GF-D8 (cell line): ENCODE data around the gene FBLIM1.
"Not testable (repeated sequence)": the region's sequence is repeated elsewhere in the genome, so short reads cannot be mapped to it uniquely, and the experiment has no call there.

ENCODE experiments used
- DNase-seq: peaks from one replicate; lab custom pipeline; 2025; lab: John Stamatoyannopoulos, UW

The FBLIM1 gene

GRCh38 chr1:15768388-15768787 is 9.8 kb downstream of the FBLIM1 start:
- no peak for DNase-seq

GRCh38 chr1:15770313-15770962 is 11.8 kb downstream of the FBLIM1 start:
- no peak for DNase-seq

- no peak for DNase-seq
Measured at GRCh38 chr1:15771836-15772515, 13.4 kb downstream of the FBLIM1 start.

GRCh38 chr1:15775706-15776105 is 17.1 kb downstream of the FBLIM1 start:
- DNase-seq = no peak

- DNase-seq = no peak
Measured at GRCh38 chr1:15777909-15778707, 19.5 kb downstream of the FBLIM1 start.

GRCh38 chr1:15785683-15786082 is 27.1 kb downstream of the FBLIM1 start:
- DNase-seq = no peak

GRCh38 chr1:15786581-15786980 is 28.0 kb downstream of the FBLIM1 start:
- DNase-seq = no peak

GRCh38 chr1:15788624-15789301 is 30.2 kb downstream of the FBLIM1 start:
- no peak for DNase-seq

GRCh38 chr1:15796086-15796462 is 37.5 kb downstream of the FBLIM1 start:
- no peak for DNase-seq

- DNase-seq = no peak
Measured at GRCh38 chr1:15797614-15798390, 39.2 kb downstream of the FBLIM1 start.

- no peak for DNase-seq
Measured at GRCh38 chr1:15799004-15799867, 40.6 kb downstream of the FBLIM1 start.

GRCh38 chr1:15799928-15800835 is 41.6 kb downstream of the FBLIM1 start:
- DNase-seq = no peak

- no peak for DNase-seq
Measured at GRCh38 chr1:15802234-15802965, 43.8 kb downstream of the FBLIM1 start.

GRCh38 chr1:15803380-15803779 is 44.8 kb downstream of the FBLIM1 start:
- DNase-seq = no peak

GRCh38 chr1:15804060-15804459 is 45.5 kb downstream of the FBLIM1 start:
- no peak for DNase-seq

- DNase-seq = no peak
Measured at GRCh38 chr1:15807121-15807520, 48.5 kb downstream of the FBLIM1 start.

GRCh38 chr1:15807549-15807948 is 49.0 kb downstream of the FBLIM1 start, which contains the start of gene UQCRHL:
Gene UQCRHL (minus strand): TSS chr1:15807649. CDS start chr1:15807649, 0 bp downstream.
- not testable (repeated sequence) for DNase-seq

- no peak for DNase-seq
Measured at GRCh38 chr1:15808955-15809354, 50.4 kb downstream of the FBLIM1 start.

- no peak for DNase-seq
Measured at GRCh38 chr1:15810073-15810472, 51.5 kb downstream of the FBLIM1 start.
